SK-N-MC (cell line): Measurements from ENCODE around the gene ATP5F1D.

Source experiments
- EZH2 ChIP-seq: fragments of 200-600 bp; sonication (generic); IDR thresholded peaks from one replicate; pipeline ENCODE4 v1.6.1; 2017; ENCODE audit warnings: antibody characterized with exemption
- FOXP2 ChIP-seq: optimal IDR thresholded peaks from 2 replicates; pipeline ENCODE3; 2011; ENCODE audit warnings: mild to moderate bottlenecking, moderate library complexity; ENCODE audit not compliant: insufficient read depth; ENCODE audit errors: extremely low read length, control extremely low read depth
- POLR2AphosphoS5 ChIP-seq: IDR thresholded peaks from 2 replicates; pipeline ENCODE4 v1.6.1; 2012; ENCODE audit warnings: mild to moderate bottlenecking, low read depth, low read length, borderline replicate concordance

- TF ChIP-seq EZH2 = no peak
- TF ChIP-seq POLR2AphosphoS5 = no peak
- no peak for TF ChIP-seq FOXP2
Observed at GRCh38 chr19:1245494-1246264, 4.1 kb downstream of the ATP5F1D start.
